BE2C (cell line): Measurements from ENCODE around the gene NBPF3.
A peak's percentile ranks its signal among the peaks of the same experiment; 100 is the strongest.

ENCODE experiments used
- DNase-seq: peaks from one replicate; pipeline ENCODE4 v3.0.0-alpha.2; 2020
- H3K27me3 ChIP-seq: fragments of 250-450 bp; sonication (Bioruptor Pico); 2 replicates; pipeline ENCODE4 v1.5.1; 2020; ENCODE audit warnings: mild to moderate bottlenecking
- H3K36me3 ChIP-seq: fragments of 250-450 bp; sonication (Bioruptor Pico); 2 replicates; pipeline ENCODE4 v1.5.1; 2020; ENCODE audit warnings: mild to moderate bottlenecking
- H3K4me1 ChIP-seq: fragments of 250-450 bp; sonication (Bioruptor Pico); 2 replicates; pipeline ENCODE4 v1.5.1; 2020
- H3K4me3 ChIP-seq: 2 replicates; pipeline ENCODE4 v1.5.1; 2011; ENCODE audit warnings: low read depth, low read length
- H3K9me3 ChIP-seq: fragments of 250-450 bp; sonication (Bioruptor Pico); 2 replicates; pipeline ENCODE4 v1.5.1; 2020
- CTCF ChIP-seq: IDR thresholded peaks from 2 replicates; pipeline ENCODE4 v1.5.1; 2012; ENCODE audit warnings: mild to moderate bottlenecking, low read depth, low read length

NBPF3 gene

GRCh38 chr1:21508580-21509350 is 68.8 kb downstream of the NBPF3 start:
- peak overlapping the region; percentile 14 for H3K4me3 ChIP-seq

GRCh38 chr1:21509351-21510112 is 69.6 kb downstream of the NBPF3 start, which contains the start of gene ALPL:
TSS of gene ALPL (plus strand) at chr1:21509423. CDS start at chr1:21554082, 44,659 bp downstream.
- Histone ChIP-seq H3K4me1 (no peaks in the 10 kb centered on the region), H3K9me3 (no peaks in the 10 kb centered on the region), H3K27me3 (no peaks in the 10 kb centered on the region), H3K36me3 (no peaks in the 10 kb centered on the region), H3K4me3 (peak within 1 kb of the TSS; percentile 24)
- TF ChIP-seq CTCF, result no peak
- no peak for DNase-seq

More at GRCh38 chr1:21508580-21509350, 68.8 kb downstream of the NBPF3 start:
- Histone ChIP-seq H3K9me3 (no peaks in the 10 kb centered on the region), H3K36me3 (no peaks in the 10 kb centered on the region), H3K27me3 (no peaks in the 10 kb centered on the region), H3K4me1 (no peaks in the 10 kb centered on the region)
- DNase-seq, result peak; percentile 83
- peak; percentile 35; the same call in 1 of the 2 replicates for TF ChIP-seq CTCF

GRCh38 chr1:21510113-21510493 is 70.2 kb downstream of the NBPF3 start:
- no peak for DNase-seq
- no peaks in the 10 kb centered on the region for H3K36me3 ChIP-seq
- TF ChIP-seq CTCF, result no peak
- H3K4me1 ChIP-seq, result no peaks in the 10 kb centered on the region
- no peaks in the 10 kb centered on the region for H3K27me3 ChIP-seq
- no peaks in the 10 kb centered on the region for H3K9me3 ChIP-seq
- no peak overlapping the region for H3K4me3 ChIP-seq

GRCh38 chr1:21510885-21511578 is 71.1 kb downstream of the NBPF3 start:
- no peak overlapping the region for H3K4me3 ChIP-seq
- TF ChIP-seq CTCF, result no peak; the same call in 1 of the 2 replicates
- no peaks in the 10 kb centered on the region for H3K9me3 ChIP-seq
- H3K4me1 ChIP-seq, result no peaks in the 10 kb centered on the region
- no peak for DNase-seq
- H3K36me3 ChIP-seq, result no peaks in the 10 kb centered on the region
- no peaks in the 10 kb centered on the region for H3K27me3 ChIP-seq

- no peak overlapping the region for H3K4me3 ChIP-seq
- H3K36me3 ChIP-seq, result no peaks in the 10 kb centered on the region
- no peak for DNase-seq
- no peak for TF ChIP-seq CTCF
- no peaks in the 10 kb centered on the region for H3K4me1 ChIP-seq
- no peaks in the 10 kb centered on the region for H3K9me3 ChIP-seq
- H3K27me3 ChIP-seq, result no peaks in the 10 kb centered on the region
Observed at GRCh38 chr1:21511579-21512522, 71.9 kb downstream of the NBPF3 start.
